Mucosa of descending colon (tissue), 3 donors: Measurements from ENCODE around the gene ERVK3-1. TPM values are rescaled to one million over a fixed set of nuclear protein-coding genes. Genes with fewer than 3 reads are reported as not detected.

ENCODE experiments used
- ATAC-seq: fragments of 200-7000 bp; cut with Tn5 transposase; one replicate; pipeline ENCODE4 v1.9.1; 2020; ENCODE audit warnings: mild to moderate bottlenecking, moderate library complexity
- DNase-seq, 3 donors: peaks; one replicate each; pipeline ENCODE4 v3.0.0-alpha.2; 2020
- H3K36me3 ChIP-seq: fragments of 200-600 bp; one replicate; pipeline ENCODE4 v1.8.0; 2021; ENCODE audit warnings: low read depth, mild to moderate bottlenecking
- H3K4me1 ChIP-seq: fragments of 200-600 bp; one replicate; pipeline ENCODE4 v1.8.0; 2021; ENCODE audit warnings: low read depth, mild to moderate bottlenecking
- H3K4me3 ChIP-seq: fragments of 200-600 bp; one replicate; pipeline ENCODE4 v1.8.0; 2021; ENCODE audit warnings: mild to moderate bottlenecking
- H3K9me3 ChIP-seq: fragments of 200-600 bp; one replicate; pipeline ENCODE4 v1.8.0; 2021; ENCODE audit warnings: mild to moderate bottlenecking
- CTCF ChIP-seq: fragments of 200-600 bp; IDR thresholded peaks from one replicate; pipeline ENCODE4 v1.8.0; 2022; ENCODE audit warnings: antibody characterized with exemption, mild to moderate bottlenecking
- intact Hi-C, 2 donors: fragments of 100-400 bp; cut with DNase I in 1 of 2; cut with micrococcal nuclease in 1 of 2; formaldehyde crosslinking; loops; one replicate each; pipeline versions ENCODE4 v1.11.0 to v1.11.1; 2022; cut with DNase I, micrococcal nuclease
- total RNA-seq, 3 donors: library from RNA; stranded (reverse); fragmentation: NEBNext Ultra II Directional in 2 of 3; extraction: Animal tissue kit (Norgen Biotek cat#: 25700) in 2 of 3; gene quantifications; one replicate each; pipeline versions ENCODE4 v1.2.1 to v1.2.4, GENCODE V29; 2021 to 2023
- donor health status: DM: no; HTN: no; CAD: no; lungs with moderate emphysema.
- donor health status: DM: no; HTN: no; CAD: no.
- donor health status: DM: no; HTN: yes; CAD: no.

The ERVK3-1 gene
- total RNA-seq, 3 donors from 2014 or later, result 25.0 to 31.7 (median 30.0) TPM

- Histone ChIP-seq H3K9me3 (peaks cover 62% of the 10 kb centered on the region), H3K4me3 (no peak overlapping the region), H3K4me1 (no peaks in the 10 kb centered on the region), H3K36me3 (peaks cover 16% of the 10 kb centered on the region)
- intact Hi-C loops, result no loop called here
- DNase-seq, result no peak
- ATAC-seq, result no peak
- TF ChIP-seq CTCF, result no peak
Measured at GRCh38 chr19:58291943-58292342, 13.2 kb upstream of the ERVK3-1 start.

- no peak for TF ChIP-seq CTCF
- H3K36me3 ChIP-seq, result peaks cover 16% of the 10 kb centered on the region
- intact Hi-C loops, result no loop called here
- ATAC-seq (no peak), DNase-seq (no peak)
- no peak overlapping the region for H3K4me3 ChIP-seq
- H3K9me3 ChIP-seq, result peaks cover 76% of the 10 kb centered on the region
- no peaks in the 10 kb centered on the region for H3K4me1 ChIP-seq
Measured at GRCh38 chr19:58294743-58295374, 10.3 kb upstream of the ERVK3-1 start.

- no peak for ATAC-seq
- intact Hi-C loops, result no loop called here
- H3K4me1 ChIP-seq, result no peaks in the 10 kb centered on the region
- TF ChIP-seq CTCF, result no peak
- peaks cover 16% of the 10 kb centered on the region for H3K36me3 ChIP-seq
- H3K4me3 ChIP-seq, result no peak overlapping the region
- DNase-seq, result no peak
- peaks cover 80% of the 10 kb centered on the region for H3K9me3 ChIP-seq
Measured at GRCh38 chr19:58296104-58296503, 9.1 kb upstream of the ERVK3-1 start.

- intact Hi-C loops, result no loop called here
Measured at GRCh38 chr19:58300620-58301019, 4.6 kb upstream of the ERVK3-1 start.

GRCh38 chr19:58304255-58304654 lies 922 bp upstream of the ERVK3-1 start:
- TF ChIP-seq CTCF, result no peak
- intact Hi-C loops, result no loop called here
- DNase-seq (no peak), ATAC-seq (no peak)
- H3K4me1 ChIP-seq, result peaks cover 11% of the 10 kb centered on the region
- no peak overlapping the region for H3K4me3 ChIP-seq
- H3K9me3 ChIP-seq, result peaks cover 5% of the 10 kb centered on the region
- H3K36me3 ChIP-seq, result no peaks in the 10 kb centered on the region

More at GRCh38 chr19:58300620-58301019, 4.6 kb upstream of the ERVK3-1 start:
- ATAC-seq (no peak), DNase-seq (no peak)
- no peak for TF ChIP-seq CTCF
- H3K36me3 ChIP-seq, result no peaks in the 10 kb centered on the region
- no peaks in the 10 kb centered on the region for H3K4me1 ChIP-seq
- no peak overlapping the region for H3K4me3 ChIP-seq
- peaks cover 36% of the 10 kb centered on the region for H3K9me3 ChIP-seq

GRCh38 chr19:58304748-58305064 lies 471 bp upstream of the ERVK3-1 start:
- ATAC-seq (peak; percentile 2), DNase-seq (no peak)
- no peak for TF ChIP-seq CTCF
- peak overlapping the region; percentile 60 for H3K4me3 ChIP-seq
- H3K36me3 ChIP-seq, result no peaks in the 10 kb centered on the region
- H3K4me1 ChIP-seq, result peaks cover 11% of the 10 kb centered on the region
- intact Hi-C loops, result no loop called here
- peaks cover 5% of the 10 kb centered on the region for H3K9me3 ChIP-seq
